ENCODE results near the gene ADRM1. TPM values are rescaled to one million over a fixed set of nuclear protein-coding genes. Genes with fewer than 3 reads are reported as not detected.

The ADRM1 gene
- total RNA-seq, 1 donor from 2014 or later, result 52.3 TPM

GRCh38 chr20:62284448-62284847, 18.3 kb upstream of the ADRM1 start:
- H3K27ac Mint-ChIP-seq, result no peak overlapping the region
- no peaks in the 10 kb centered on the region for H4K20me1 ChIP-seq (ENCODE audit: low read depth)
- H3K36me3 ChIP-seq, result no peaks in the 10 kb centered on the region
- no peak overlapping the region for H3K4me3 Mint-ChIP-seq
- no peaks in the 10 kb centered on the region for H3K9me3 ChIP-seq (ENCODE audit: low read depth)
- H3K9ac ChIP-seq, result no peak overlapping the region
- no peaks in the 10 kb centered on the region for H3K4me1 Mint-ChIP-seq
- peaks cover 3% of the 10 kb centered on the region for H3K27me3 Mint-ChIP-seq (ENCODE audit: insufficient read depth, low read depth)
- no peak overlapping the region for H2AFZ ChIP-seq (replicated peaks)
- no peaks in the 10 kb centered on the region for H3K4me1 ChIP-seq
- no peaks in the 10 kb centered on the region for H3F3A ChIP-seq (ENCODE audit: low read depth)
- H3K79me2 ChIP-seq (ENCODE audit: low read depth), result no peaks in the 10 kb centered on the region
- no peaks in the 10 kb centered on the region for H3K27me3 ChIP-seq
- H3K9me3 Mint-ChIP-seq, result no peaks in the 10 kb centered on the region
- no peak for DNase-seq (ENCODE audit: low spot score)
- peaks cover 25% of the 10 kb centered on the region for H3K36me3 Mint-ChIP-seq
- no peak for TF ChIP-seq EZH2 (IDR thresholded peaks at IDR 0.05)
- no peak for TF ChIP-seq CTCF (IDR thresholded peaks at IDR 0.05)
- no peak for TF ChIP-seq EZH2phosphoT487 (IDR thresholded peaks at IDR 0.05)
- H3K4me3 ChIP-seq, result no peak overlapping the region
- H3K4me2 ChIP-seq, result no peak overlapping the region
- no peak overlapping the region for H3K27ac ChIP-seq

GRCh38 chr20:62285151-62285550, 17.6 kb upstream of the ADRM1 start:
- H3K36me3 Mint-ChIP-seq, result peaks cover 25% of the 10 kb centered on the region
- Histone ChIP-seq H3K9ac (no peak overlapping the region), H3K4me1 (no peaks in the 10 kb centered on the region), H2AFZ (replicated peaks) (no peak overlapping the region), H3K27ac (no peak overlapping the region), H3K27me3 (no peaks in the 10 kb centered on the region), H3K79me2 (ENCODE audit: low read depth) (no peaks in the 10 kb centered on the region), H4K20me1 (ENCODE audit: low read depth) (no peaks in the 10 kb centered on the region), H3K4me2 (no peak overlapping the region), H3K4me3 (no peak overlapping the region), H3K36me3 (no peaks in the 10 kb centered on the region), H3K9me3 (ENCODE audit: low read depth) (no peaks in the 10 kb centered on the region), H3F3A (ENCODE audit: low read depth) (no peaks in the 10 kb centered on the region)
- H3K27me3 Mint-ChIP-seq (ENCODE audit: insufficient read depth, low read depth), result peaks cover 3% of the 10 kb centered on the region
- TF ChIP-seq EZH2phosphoT487 (IDR thresholded peaks at IDR 0.05), result no peak
- TF ChIP-seq CTCF (IDR thresholded peaks at IDR 0.05), result no peak
- TF ChIP-seq EZH2 (IDR thresholded peaks at IDR 0.05), result no peak
- H3K4me1 Mint-ChIP-seq, result no peaks in the 10 kb centered on the region
- H3K4me3 Mint-ChIP-seq, result no peak overlapping the region
- no peak overlapping the region for H3K27ac Mint-ChIP-seq
- no peaks in the 10 kb centered on the region for H3K9me3 Mint-ChIP-seq
- no peak for DNase-seq (ENCODE audit: low spot score)

- H3K9me3 ChIP-seq (ENCODE audit: low read depth), result no peaks in the 10 kb centered on the region
- H3K27me3 ChIP-seq, result no peaks in the 10 kb centered on the region
- Mint-ChIP-seq H3K9me3 (no peaks in the 10 kb centered on the region), H3K27ac (no peak overlapping the region), H3K27me3 (ENCODE audit: insufficient read depth, low read depth) (peaks cover 3% of the 10 kb centered on the region), H3K36me3 (peaks cover 25% of the 10 kb centered on the region), H3K4me3 (no peak overlapping the region), H3K4me1 (no peaks in the 10 kb centered on the region)
- TF ChIP-seq EZH2phosphoT487 (IDR thresholded peaks at IDR 0.05) (no peak), EZH2 (IDR thresholded peaks at IDR 0.05) (no peak), CTCF (IDR thresholded peaks at IDR 0.05) (no peak)
- no peak for DNase-seq (ENCODE audit: low spot score)
- no peak overlapping the region for H3K4me2 ChIP-seq
- no peak overlapping the region for H3K9ac ChIP-seq
- no peaks in the 10 kb centered on the region for H3K4me1 ChIP-seq
- H3F3A ChIP-seq (ENCODE audit: low read depth), result no peaks in the 10 kb centered on the region
- H4K20me1 ChIP-seq (ENCODE audit: low read depth), result no peaks in the 10 kb centered on the region
- no peak overlapping the region for H3K27ac ChIP-seq
- H3K36me3 ChIP-seq, result no peaks in the 10 kb centered on the region
- no peaks in the 10 kb centered on the region for H3K79me2 ChIP-seq (ENCODE audit: low read depth)
- no peak overlapping the region for H2AFZ ChIP-seq (replicated peaks)
- no peak overlapping the region for H3K4me3 ChIP-seq
Observed at GRCh38 chr20:62285722-62286121, 17.1 kb upstream of the ADRM1 start.

Measured in neural progenitor cell (in vitro differentiated cells).